Loucy (cell line): ENCODE measurements around the gene CFAP97D2.

Source experiments
- EZH2phosphoT487 ChIP-seq: fragments of 200-600 bp; IDR thresholded peaks from 2 replicates; pipeline ENCODE4 v1.6.1; 2018; ENCODE audit warnings: antibody characterized with exemption, mild to moderate bottlenecking, moderate library complexity, borderline replicate concordance
- TF ChIP-seq, protein P1 (sequence below): fragments of 200-600 bp; sonication (generic); conservative IDR thresholded peaks from 2 replicates; pipeline ENCODE4 v1.5.1; 2014; ENCODE audit warnings: mild to moderate bottlenecking, antibody characterized with exemption, low read length

DNA sequence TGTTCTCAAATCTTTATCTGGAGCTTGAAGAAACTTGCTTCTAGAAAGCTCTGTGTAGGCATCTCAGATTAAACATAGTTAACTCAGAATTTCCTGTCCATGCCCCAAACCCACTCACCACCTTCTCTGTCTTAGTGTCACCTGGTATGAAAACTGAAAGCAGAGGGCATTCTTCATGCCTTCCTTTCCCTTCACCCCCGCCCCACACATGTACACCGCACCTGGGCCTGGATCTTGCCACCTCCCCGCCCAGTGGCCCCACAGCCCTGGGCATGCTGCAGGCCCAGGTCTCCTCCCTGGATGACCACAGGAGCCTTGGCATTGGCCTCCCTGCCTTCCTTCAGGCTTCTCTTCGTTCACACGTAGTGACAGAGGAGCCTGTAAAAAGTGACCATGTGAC lies 15.8 kb downstream of the CFAP97D2 start:
- TF ChIP-seq, protein P1, sequence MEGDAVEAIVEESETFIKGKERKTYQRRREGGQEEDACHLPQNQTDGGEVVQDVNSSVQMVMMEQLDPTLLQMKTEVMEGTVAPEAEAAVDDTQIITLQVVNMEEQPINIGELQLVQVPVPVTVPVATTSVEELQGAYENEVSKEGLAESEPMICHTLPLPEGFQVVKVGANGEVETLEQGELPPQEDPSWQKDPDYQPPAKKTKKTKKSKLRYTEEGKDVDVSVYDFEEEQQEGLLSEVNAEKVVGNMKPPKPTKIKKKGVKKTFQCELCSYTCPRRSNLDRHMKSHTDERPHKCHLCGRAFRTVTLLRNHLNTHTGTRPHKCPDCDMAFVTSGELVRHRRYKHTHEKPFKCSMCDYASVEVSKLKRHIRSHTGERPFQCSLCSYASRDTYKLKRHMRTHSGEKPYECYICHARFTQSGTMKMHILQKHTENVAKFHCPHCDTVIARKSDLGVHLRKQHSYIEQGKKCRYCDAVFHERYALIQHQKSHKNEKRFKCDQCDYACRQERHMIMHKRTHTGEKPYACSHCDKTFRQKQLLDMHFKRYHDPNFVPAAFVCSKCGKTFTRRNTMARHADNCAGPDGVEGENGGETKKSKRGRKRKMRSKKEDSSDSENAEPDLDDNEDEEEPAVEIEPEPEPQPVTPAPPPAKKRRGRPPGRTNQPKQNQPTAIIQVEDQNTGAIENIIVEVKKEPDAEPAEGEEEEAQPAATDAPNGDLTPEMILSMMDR = no peak
- TF ChIP-seq EZH2phosphoT487 = no peak
